GM12801 (cell line): ENCODE data around the gene GALNT13.

ENCODE experiments used
- CTCF ChIP-seq: IDR thresholded peaks from one replicate; pipeline ENCODE4 v1.5.1; 2011; ENCODE audit warnings: control low read depth; ENCODE audit not compliant: insufficient read length; ENCODE audit errors: extremely low read depth

Gene GALNT13

DNA sequence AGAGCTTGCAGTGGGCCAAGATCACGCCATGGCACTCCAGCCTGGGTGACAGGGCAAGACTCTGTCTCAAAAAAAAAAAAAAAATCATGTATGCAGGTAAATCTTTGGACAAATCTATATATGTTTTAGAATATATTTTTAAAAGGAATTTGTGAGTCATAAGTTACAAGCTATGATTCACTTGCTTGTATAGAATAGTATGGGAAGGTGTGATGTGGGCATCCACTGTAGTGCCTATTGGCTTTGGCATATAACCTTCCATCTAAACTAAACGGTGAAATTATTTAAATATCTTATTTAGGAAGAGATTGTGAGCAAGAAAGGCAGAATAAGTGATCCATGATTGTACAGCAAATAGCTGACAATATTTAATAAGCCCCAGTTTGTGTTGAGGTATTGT lies 261.1 kb downstream of the GALNT13 start:
- no peak for TF ChIP-seq CTCF

DNA sequence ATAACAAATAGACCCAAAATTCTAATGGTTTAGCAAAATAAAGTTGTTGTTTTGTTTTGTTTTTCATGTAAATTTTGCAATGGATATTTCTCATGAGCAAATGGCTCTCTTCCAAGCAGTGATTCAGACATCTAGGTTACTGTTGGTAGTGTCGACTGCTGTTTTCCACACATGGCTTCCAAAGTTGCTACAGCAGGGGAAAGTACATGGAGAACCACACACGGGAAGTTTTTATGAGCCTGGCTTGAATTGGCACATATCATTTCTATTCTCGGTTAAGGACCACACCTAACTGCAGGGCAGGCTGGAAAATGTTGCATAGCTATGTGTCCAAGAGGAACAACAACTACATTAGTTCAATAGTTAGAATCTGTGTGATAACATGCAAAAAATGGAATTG lies 262.1 kb downstream of the GALNT13 start:
- TF ChIP-seq CTCF: no peak

DNA sequence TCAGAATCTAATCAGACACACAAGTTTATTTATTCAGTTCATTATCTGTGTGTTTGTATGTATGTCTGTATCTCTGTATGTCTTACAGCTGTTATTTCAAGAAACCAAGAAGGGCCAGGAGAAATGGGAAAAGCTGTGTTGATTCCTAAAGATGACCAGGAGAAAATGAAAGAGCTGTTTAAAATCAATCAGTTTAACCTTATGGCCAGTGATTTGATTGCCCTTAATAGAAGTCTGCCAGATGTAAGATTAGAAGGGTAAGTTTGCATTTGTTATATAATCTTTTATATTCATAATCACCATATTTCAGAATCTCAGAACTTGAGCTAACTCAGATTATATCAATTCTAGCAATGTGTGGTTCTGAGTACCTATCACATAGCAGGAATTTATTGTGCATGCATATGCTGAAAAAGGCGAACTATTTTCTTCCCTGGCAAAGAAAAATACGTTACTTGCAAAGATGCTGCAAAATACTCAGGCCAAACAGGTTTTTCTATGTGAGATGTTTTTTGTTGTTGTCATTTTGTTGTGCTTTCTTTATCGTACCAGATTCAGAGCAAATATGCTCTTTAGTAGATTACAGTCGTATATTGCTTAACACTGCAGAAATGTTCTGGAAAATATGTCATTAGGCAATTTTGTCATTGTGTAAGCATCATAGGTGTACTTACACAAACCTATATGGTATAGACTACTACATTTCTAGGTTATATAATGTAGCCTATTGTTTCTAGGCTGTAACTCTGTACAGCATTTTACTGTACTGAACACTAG lies 268.7 kb downstream of the GALNT13 start:
- no peak for TF ChIP-seq CTCF

DNA sequence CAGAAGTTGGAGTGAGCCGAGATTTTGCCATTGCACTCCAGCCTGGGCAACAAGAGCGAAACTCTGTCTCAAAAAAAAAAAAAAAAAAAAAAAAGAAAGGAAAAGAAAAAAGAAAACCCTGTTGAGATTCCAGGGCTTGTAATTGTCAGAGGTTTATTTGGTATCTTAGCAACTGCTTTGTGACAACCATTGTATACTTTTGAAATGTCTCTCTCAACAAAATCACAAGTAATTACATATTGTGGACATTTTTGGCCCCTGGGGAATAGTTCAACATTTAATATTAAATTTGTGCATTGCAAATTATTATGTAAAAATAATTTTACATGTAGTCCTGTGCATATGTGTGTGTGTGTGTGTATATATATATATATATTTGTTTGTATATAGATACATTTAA lies 270.8 kb downstream of the GALNT13 start:
- TF ChIP-seq CTCF: no peak

DNA sequence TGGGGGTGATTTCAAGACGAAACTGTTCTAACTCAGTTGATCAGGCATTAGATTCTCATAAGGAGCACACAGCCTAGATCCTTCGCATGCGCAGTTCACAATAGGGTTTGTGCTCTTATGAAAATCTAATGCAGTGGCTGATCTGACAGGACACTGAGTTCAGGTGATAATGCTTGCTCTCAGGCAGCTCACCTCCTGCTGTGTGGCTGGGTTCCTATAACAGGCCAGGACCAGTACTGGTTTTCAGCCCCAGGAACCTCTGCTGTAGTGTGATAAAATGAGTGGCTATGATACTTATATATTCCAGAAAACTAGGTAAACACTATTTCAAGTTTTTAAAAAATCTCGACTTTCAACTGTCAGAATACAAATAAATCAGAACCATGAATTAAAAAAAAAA lies 271.4 kb downstream of the GALNT13 start:
- no peak for TF ChIP-seq CTCF

- TF ChIP-seq CTCF: no peak
Observed at GRCh38 chr2:154158101-154158500, 286.4 kb downstream of the GALNT13 start.

DNA sequence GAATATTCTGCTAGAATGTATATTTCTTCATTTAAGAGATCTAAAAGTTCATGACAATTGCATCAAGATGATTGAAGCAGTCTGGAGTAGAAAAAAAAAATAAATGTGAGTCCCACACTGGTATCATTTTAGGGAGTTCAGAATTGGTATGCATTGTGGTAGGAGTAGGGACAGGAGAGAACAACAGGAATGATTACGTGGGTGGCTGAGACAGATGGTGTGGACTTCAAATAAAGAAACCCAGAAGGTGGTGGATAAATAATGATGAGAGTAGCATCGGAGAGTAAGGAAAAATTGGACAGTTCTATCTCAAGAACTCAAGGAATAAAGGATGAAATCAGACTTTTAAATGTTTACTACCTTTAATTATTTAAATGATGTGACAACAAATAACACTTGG lies 289.6 kb downstream of the GALNT13 start:
- no peak for TF ChIP-seq CTCF
